ENCODE results near the gene GCG. TPM values are rescaled to one million over a fixed set of nuclear protein-coding genes. Genes with fewer than 3 reads are reported as not detected.

Gene GCG
- total RNA-seq, 1 donor from 2014 or later, result not detected

- H3K4me3 Mint-ChIP-seq, result no peak overlapping the region
- H3K27ac Mint-ChIP-seq, result no peak overlapping the region
- intact Hi-C loops (cut with micrococcal nuclease), result no loop called here
- H3K36me3 Mint-ChIP-seq (ENCODE audit: low read depth), result no peaks in the 10 kb centered on the region
- DNase-seq (ENCODE audit: low spot score), result no peak
- no peaks in the 10 kb centered on the region for H3K9me3 Mint-ChIP-seq
- peaks cover 16% of the 10 kb centered on the region for H3K27me3 Mint-ChIP-seq (ENCODE audit: insufficient read depth)
- H3K4me1 Mint-ChIP-seq (ENCODE audit: low read depth), result no peaks in the 10 kb centered on the region
Measured at GRCh38 chr2:162174746-162175145, 22.7 kb upstream of the GCG start.

- Mint-ChIP-seq H3K36me3 (ENCODE audit: low read depth) (no peaks in the 10 kb centered on the region), H3K27me3 (ENCODE audit: insufficient read depth) (peaks cover 28% of the 10 kb centered on the region), H3K9me3 (no peaks in the 10 kb centered on the region), H3K4me3 (no peak overlapping the region), H3K27ac (no peak overlapping the region), H3K4me1 (ENCODE audit: low read depth) (no peaks in the 10 kb centered on the region)
- no peak for DNase-seq (ENCODE audit: low spot score)
- intact Hi-C loops (cut with micrococcal nuclease), result no loop called here
Measured at GRCh38 chr2:162172802-162173370, 20.8 kb upstream of the GCG start.

- Mint-ChIP-seq H3K36me3 (ENCODE audit: low read depth) (no peaks in the 10 kb centered on the region), H3K9me3 (no peaks in the 10 kb centered on the region), H3K4me3 (no peak overlapping the region), H3K4me1 (ENCODE audit: low read depth) (no peaks in the 10 kb centered on the region), H3K27me3 (ENCODE audit: insufficient read depth) (peaks cover 19% of the 10 kb centered on the region), H3K27ac (no peak overlapping the region)
- intact Hi-C loops (cut with micrococcal nuclease), result no loop called here
- DNase-seq (ENCODE audit: low spot score), result no peak
Measured at GRCh38 chr2:162166745-162167144, 14.7 kb upstream of the GCG start.

- intact Hi-C loops (cut with micrococcal nuclease), result no loop called here
- Mint-ChIP-seq H3K4me3 (no peak overlapping the region), H3K9me3 (no peaks in the 10 kb centered on the region), H3K27me3 (ENCODE audit: insufficient read depth) (peaks cover 19% of the 10 kb centered on the region), H3K4me1 (ENCODE audit: low read depth) (no peaks in the 10 kb centered on the region), H3K36me3 (ENCODE audit: low read depth) (no peaks in the 10 kb centered on the region), H3K27ac (no peak overlapping the region)
- no peak for DNase-seq (ENCODE audit: low spot score)
Measured at GRCh38 chr2:162166174-162166573, 14.1 kb upstream of the GCG start.

GRCh38 chr2:162164802-162165201 lies 12.8 kb upstream of the GCG start:
- no peak overlapping the region for H3K27ac Mint-ChIP-seq
- H3K36me3 Mint-ChIP-seq (ENCODE audit: low read depth), result no peaks in the 10 kb centered on the region
- intact Hi-C loops (cut with micrococcal nuclease), result no loop called here
- no peaks in the 10 kb centered on the region for H3K4me1 Mint-ChIP-seq (ENCODE audit: low read depth)
- H3K27me3 Mint-ChIP-seq (ENCODE audit: insufficient read depth), result peaks cover 17% of the 10 kb centered on the region
- DNase-seq (ENCODE audit: low spot score), result no peak
- no peak overlapping the region for H3K4me3 Mint-ChIP-seq
- H3K9me3 Mint-ChIP-seq, result no peaks in the 10 kb centered on the region

GRCh38 chr2:162159446-162159845 lies 7.4 kb upstream of the GCG start:
- no peak for DNase-seq (ENCODE audit: low spot score)
- no peaks in the 10 kb centered on the region for H3K4me1 Mint-ChIP-seq (ENCODE audit: low read depth)
- intact Hi-C loops (cut with micrococcal nuclease), result no loop called here
- peaks cover 10% of the 10 kb centered on the region for H3K27me3 Mint-ChIP-seq (ENCODE audit: insufficient read depth)
- no peak overlapping the region for H3K4me3 Mint-ChIP-seq
- H3K27ac Mint-ChIP-seq, result no peak overlapping the region
- H3K36me3 Mint-ChIP-seq (ENCODE audit: low read depth), result no peaks in the 10 kb centered on the region
- no peaks in the 10 kb centered on the region for H3K9me3 Mint-ChIP-seq

- Mint-ChIP-seq H3K27ac (no peak overlapping the region), H3K27me3 (ENCODE audit: insufficient read depth) (peaks cover 23% of the 10 kb centered on the region), H3K4me3 (no peak overlapping the region), H3K4me1 (ENCODE audit: low read depth) (peaks cover 7% of the 10 kb centered on the region), H3K9me3 (no peaks in the 10 kb centered on the region), H3K36me3 (ENCODE audit: low read depth) (no peaks in the 10 kb centered on the region)
- intact Hi-C loops (cut with micrococcal nuclease), result no loop called here
- DNase-seq (ENCODE audit: low spot score), result no peak
Measured at GRCh38 chr2:162156149-162156548, 4.1 kb upstream of the GCG start.

GRCh38 chr2:162155093-162155492 lies 3.0 kb upstream of the GCG start:
- peaks cover 7% of the 10 kb centered on the region for H3K4me1 Mint-ChIP-seq (ENCODE audit: low read depth)
- DNase-seq (ENCODE audit: low spot score), result no peak
- no peak overlapping the region for H3K4me3 Mint-ChIP-seq
- no peak overlapping the region for H3K27ac Mint-ChIP-seq
- H3K27me3 Mint-ChIP-seq (ENCODE audit: insufficient read depth), result peaks cover 25% of the 10 kb centered on the region
- H3K9me3 Mint-ChIP-seq, result no peaks in the 10 kb centered on the region
- intact Hi-C loops (cut with micrococcal nuclease), result no loop called here
- no peaks in the 10 kb centered on the region for H3K36me3 Mint-ChIP-seq (ENCODE audit: low read depth)

- Mint-ChIP-seq H3K27me3 (ENCODE audit: insufficient read depth) (peaks cover 37% of the 10 kb centered on the region), H3K4me1 (ENCODE audit: low read depth) (peaks cover 7% of the 10 kb centered on the region), H3K9me3 (no peaks in the 10 kb centered on the region), H3K27ac (no peak overlapping the region), H3K4me3 (peak overlapping the region; percentile 28), H3K36me3 (ENCODE audit: low read depth) (no peaks in the 10 kb centered on the region)
- DNase-seq (ENCODE audit: low spot score), result peak; percentile 36
- intact Hi-C loops (cut with micrococcal nuclease), result loop anchor here (1.0 to 2.0 kb wide), 3 partner anchors 67 to 567 kb away; no protein-coding TSS in a partner anchor
Measured at GRCh38 chr2:162153608-162154224, 1.7 kb upstream of the GCG start.

- DNase-seq (ENCODE audit: low spot score), result no peak
- Mint-ChIP-seq H3K4me1 (ENCODE audit: low read depth) (peaks cover 7% of the 10 kb centered on the region), H3K27me3 (ENCODE audit: insufficient read depth) (peaks cover 60% of the 10 kb centered on the region)
Measured at GRCh38 chr2:162149940-162150339, 2.1 kb downstream of the GCG start.

GRCh38 chr2:162149466-162149865 lies 2.6 kb downstream of the GCG start:
- DNase-seq (ENCODE audit: low spot score), result no peak
- Mint-ChIP-seq H3K4me3 (no peak overlapping the region), H3K9me3 (no peaks in the 10 kb centered on the region), H3K27me3 (ENCODE audit: insufficient read depth) (peaks cover 56% of the 10 kb centered on the region), H3K27ac (no peak overlapping the region), H3K4me1 (ENCODE audit: low read depth) (peaks cover 7% of the 10 kb centered on the region), H3K36me3 (ENCODE audit: low read depth) (no peaks in the 10 kb centered on the region)
- intact Hi-C loops (cut with micrococcal nuclease), result no loop called here

More at GRCh38 chr2:162149940-162150339, 2.1 kb downstream of the GCG start:
- H3K9me3 Mint-ChIP-seq, result no peaks in the 10 kb centered on the region
- H3K36me3 Mint-ChIP-seq (ENCODE audit: low read depth), result no peaks in the 10 kb centered on the region
- H3K27ac Mint-ChIP-seq, result no peak overlapping the region
- H3K4me3 Mint-ChIP-seq, result no peak overlapping the region
- intact Hi-C loops (cut with micrococcal nuclease), result no loop called here

- H3K4me3 Mint-ChIP-seq, result no peak overlapping the region
- H3K27me3 Mint-ChIP-seq (ENCODE audit: insufficient read depth), result peaks cover 53% of the 10 kb centered on the region
- H3K27ac Mint-ChIP-seq, result no peak overlapping the region
- no peak for DNase-seq (ENCODE audit: low spot score)
- peaks cover 4% of the 10 kb centered on the region for H3K4me1 Mint-ChIP-seq (ENCODE audit: low read depth)
- H3K9me3 Mint-ChIP-seq, result no peaks in the 10 kb centered on the region
- intact Hi-C loops (cut with micrococcal nuclease), result no loop called here
- no peaks in the 10 kb centered on the region for H3K36me3 Mint-ChIP-seq (ENCODE audit: low read depth)
Measured at GRCh38 chr2:162148956-162149355, 3.1 kb downstream of the GCG start.

- DNase-seq (ENCODE audit: low spot score), result no peak
- intact Hi-C loops (cut with micrococcal nuclease), result no loop called here
- Mint-ChIP-seq H3K27ac (no peak overlapping the region), H3K4me1 (ENCODE audit: low read depth) (no peaks in the 10 kb centered on the region), H3K9me3 (no peaks in the 10 kb centered on the region), H3K36me3 (ENCODE audit: low read depth) (no peaks in the 10 kb centered on the region), H3K4me3 (no peak overlapping the region), H3K27me3 (ENCODE audit: insufficient read depth) (peaks cover 43% of the 10 kb centered on the region)
Measured at GRCh38 chr2:162143969-162144368, 8.1 kb downstream of the GCG start.

- H3K4me3 Mint-ChIP-seq, result no peak overlapping the region
- no peak for DNase-seq (ENCODE audit: low spot score)
- no peaks in the 10 kb centered on the region for H3K4me1 Mint-ChIP-seq (ENCODE audit: low read depth)
- no peaks in the 10 kb centered on the region for H3K9me3 Mint-ChIP-seq
- H3K27me3 Mint-ChIP-seq (ENCODE audit: insufficient read depth), result peaks cover 30% of the 10 kb centered on the region
- intact Hi-C loops (cut with micrococcal nuclease), result no loop called here
- H3K27ac Mint-ChIP-seq, result no peak overlapping the region
- H3K36me3 Mint-ChIP-seq (ENCODE audit: low read depth), result no peaks in the 10 kb centered on the region
Measured at GRCh38 chr2:162138310-162138709, 13.7 kb downstream of the GCG start.
